GM19328 (cell line): ENCODE measurements around the gene PYCARD.
"Not testable (repeated sequence)": the region's sequence is repeated elsewhere in the genome, so short reads cannot be mapped to it uniquely, and the experiment has no call there.

Experiments used
- ATAC-seq: cut with Tn5 transposase; IDR thresholded peaks from one replicate; pipeline ENCODE4 v1.9.1; 2021; ENCODE audit warnings: mild to moderate bottlenecking, moderate library complexity; ENCODE audit not compliant: unreplicated experiment

PYCARD gene

GRCh38 chr16:31202414-31203375, at the start of gene PYCARD:
Gene PYCARD, minus strand, starts transcription at chr16:31202760. Its CDS starts 70 bp downstream, at chr16:31202690.
- ATAC-seq, result no peak

DNA sequence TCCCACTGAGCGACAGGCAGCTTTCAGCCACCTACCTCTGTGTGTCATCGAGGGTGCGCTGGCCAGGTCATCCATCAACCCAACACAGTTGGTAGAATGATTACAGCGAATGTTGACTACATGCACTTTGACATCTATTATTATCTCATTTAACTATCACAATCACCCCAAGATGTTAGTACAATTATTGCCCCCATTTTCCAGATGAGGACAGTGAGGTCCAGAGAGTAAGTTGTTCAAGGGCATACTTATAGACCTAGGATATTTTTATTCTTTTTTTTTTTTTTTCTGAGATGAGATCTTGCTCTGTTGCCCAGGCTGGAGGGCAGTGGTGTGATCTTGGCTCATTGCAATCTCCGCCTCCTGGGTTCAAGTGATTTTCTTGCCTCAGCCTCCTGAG, 48.9 kb upstream of the PYCARD start:
- ATAC-seq, result no peak

GRCh38 chr16:31250782-31251384, 48.3 kb upstream of the PYCARD start:
- ATAC-seq, result no peak

- ATAC-seq, result no peak
Observed at GRCh38 chr16:31248344-31248743, 45.8 kb upstream of the PYCARD start.

DNA sequence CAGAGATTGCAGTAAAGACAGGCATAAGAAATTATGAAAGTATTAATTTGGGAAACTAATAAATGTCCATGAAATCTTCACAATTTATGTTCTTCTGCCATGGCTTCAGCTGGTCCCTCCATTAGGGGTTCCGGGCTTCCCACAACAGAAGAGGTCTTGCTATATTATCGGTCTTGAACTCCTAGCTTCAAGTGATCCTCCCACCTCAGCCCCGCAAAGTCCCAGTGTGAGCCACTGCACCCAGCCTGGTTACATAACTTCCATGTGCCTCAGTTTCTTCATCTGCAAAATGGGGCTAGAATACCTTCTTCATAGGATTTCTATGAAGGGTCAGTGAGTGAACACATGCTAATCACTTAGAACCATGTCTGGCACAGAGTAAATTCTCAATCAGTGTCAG, 43.7 kb upstream of the PYCARD start:
- no peak for ATAC-seq

- not testable (repeated sequence) for ATAC-seq
Observed at GRCh38 chr16:31245598-31245997, 43.0 kb upstream of the PYCARD start.

DNA sequence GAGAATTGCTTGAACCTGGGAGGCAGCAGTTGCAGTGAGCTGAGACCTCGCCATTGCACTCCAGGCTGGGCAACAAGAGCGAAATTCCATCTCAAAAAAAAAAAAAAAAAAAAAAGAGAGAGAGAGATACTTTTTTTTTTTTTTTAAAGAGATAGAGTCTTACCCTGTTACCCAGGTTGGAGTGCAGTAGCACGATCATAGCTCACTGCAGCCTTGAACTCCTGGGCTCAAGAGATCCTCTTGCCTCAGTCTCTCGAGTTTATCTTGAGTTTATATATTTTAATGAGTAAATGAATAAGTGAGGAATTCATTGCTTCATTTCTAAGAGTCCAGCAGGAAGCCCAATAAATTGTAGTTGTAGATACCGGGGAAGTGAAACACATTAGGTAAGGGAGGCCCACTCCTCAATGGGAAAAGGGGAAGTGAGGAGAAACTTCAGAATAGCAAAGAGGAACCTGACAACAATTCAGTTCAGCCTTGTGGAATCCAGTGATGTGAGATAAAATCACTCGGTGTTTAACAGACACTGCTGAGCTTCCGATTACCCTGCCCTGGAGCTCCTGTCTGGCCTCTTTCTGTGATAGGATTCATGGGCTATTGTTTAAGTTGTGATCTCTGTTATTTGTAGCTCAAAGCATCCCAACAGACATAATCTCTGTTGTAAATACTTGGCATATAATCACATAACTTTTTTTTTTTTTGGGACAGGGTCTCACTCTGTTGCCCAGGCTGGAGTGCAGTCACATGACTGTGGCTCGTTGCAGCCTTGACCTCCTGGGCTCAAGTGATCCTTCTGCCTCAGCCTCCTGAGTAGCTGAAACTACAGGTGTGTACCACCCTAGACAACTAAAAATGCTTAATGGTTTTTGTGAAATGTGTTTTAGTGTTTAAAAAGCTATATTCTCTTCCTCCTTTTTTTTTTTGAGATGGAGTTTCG, 41.4 kb upstream of the PYCARD start:
- ATAC-seq, result no peak

- no peak for ATAC-seq
Observed at GRCh38 chr16:31242206-31242605, 39.6 kb upstream of the PYCARD start.

DNA sequence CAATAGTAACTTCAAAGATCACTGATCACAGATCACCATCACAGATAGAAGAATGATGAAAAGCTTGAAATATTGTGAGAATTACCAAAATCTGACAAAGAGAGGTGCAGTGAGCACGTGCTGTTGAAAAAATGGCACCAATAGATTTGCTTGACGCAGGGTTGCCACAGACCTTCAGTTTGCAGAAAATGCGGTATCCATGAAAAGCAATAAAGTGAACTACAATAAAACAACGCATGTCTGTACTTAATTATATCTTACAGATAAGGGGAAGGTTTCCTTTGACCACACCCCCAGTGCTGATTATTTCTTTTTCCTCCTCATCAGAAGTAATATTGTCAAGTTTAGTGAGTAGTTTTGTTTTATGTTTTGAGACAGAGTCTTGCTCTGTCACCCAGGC, 35.5 kb upstream of the PYCARD start:
- ATAC-seq, result no peak

- ATAC-seq, result no peak
Observed at GRCh38 chr16:31229501-31229900, 26.9 kb upstream of the PYCARD start.

- no peak for ATAC-seq
Observed at GRCh38 chr16:31228206-31228605, 25.6 kb upstream of the PYCARD start.

- no peak for ATAC-seq
Observed at GRCh38 chr16:31225193-31225592, 22.6 kb upstream of the PYCARD start.

DNA sequence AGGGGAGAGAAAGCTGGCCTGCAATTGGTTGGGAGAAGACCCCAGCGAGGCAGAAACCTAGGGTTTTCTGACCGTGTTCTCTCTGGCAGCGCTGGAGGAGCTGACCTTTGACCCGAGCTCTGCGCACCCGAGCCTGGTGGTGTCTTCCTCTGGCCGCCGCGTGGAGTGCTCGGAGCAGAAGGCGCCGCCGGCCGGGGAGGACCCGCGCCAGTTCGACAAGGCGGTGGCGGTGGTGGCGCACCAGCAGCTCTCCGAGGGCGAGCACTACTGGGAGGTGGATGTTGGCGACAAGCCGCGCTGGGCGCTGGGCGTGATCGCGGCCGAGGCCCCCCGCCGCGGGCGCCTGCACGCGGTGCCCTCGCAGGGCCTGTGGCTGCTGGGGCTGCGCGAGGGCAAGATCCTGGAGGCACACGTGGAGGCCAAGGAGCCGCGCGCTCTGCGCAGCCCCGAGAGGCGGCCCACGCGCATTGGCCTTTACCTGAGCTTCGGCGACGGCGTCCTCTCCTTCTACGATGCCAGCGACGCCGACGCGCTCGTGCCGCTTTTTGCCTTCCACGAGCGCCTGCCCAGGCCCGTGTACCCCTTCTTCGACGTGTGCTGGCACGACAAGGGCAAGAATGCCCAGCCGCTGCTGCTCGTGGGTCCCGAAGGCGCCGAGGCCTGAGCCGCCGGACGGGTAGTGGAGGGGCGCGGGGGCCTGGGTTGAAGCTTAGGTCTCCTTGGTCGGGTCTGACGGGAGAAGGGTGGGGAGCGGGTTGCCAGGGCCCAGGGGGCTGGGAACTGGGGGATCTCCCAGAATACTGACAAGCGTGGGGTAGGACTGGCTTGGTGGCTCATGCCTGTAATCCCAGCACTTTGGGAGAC, 21.8 kb upstream of the PYCARD start:
- no peak for ATAC-seq

DNA sequence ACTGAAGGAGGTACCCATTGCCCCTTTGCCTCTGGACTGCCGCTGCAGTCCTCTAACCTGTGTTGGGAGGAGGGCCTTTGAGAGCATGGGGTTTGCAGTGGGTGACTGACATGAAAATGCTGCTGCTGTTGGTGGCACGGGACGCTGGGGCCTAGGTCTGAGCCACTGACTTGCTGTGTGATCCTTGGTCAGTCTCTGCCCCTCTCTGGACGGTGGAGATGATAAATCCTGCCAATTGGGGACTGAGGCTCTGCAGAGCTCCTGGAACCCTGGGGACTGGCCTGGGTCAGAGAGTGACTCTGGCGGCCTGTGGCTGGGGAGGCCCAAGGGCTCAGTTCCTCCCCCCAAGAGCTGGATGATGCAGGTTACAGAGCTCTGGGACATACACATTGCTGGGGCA, 20.5 kb upstream of the PYCARD start:
- ATAC-seq, result no peak

GRCh38 chr16:31221357-31222160, 19.0 kb upstream of the PYCARD start:
- no peak for ATAC-seq

- no peak for ATAC-seq
Observed at GRCh38 chr16:31219154-31219741, 16.7 kb upstream of the PYCARD start.

GRCh38 chr16:31217136-31217530, 14.6 kb upstream of the PYCARD start:
- ATAC-seq, result no peak

- no peak for ATAC-seq
Observed at GRCh38 chr16:31216422-31217135, 14.0 kb upstream of the PYCARD start, which contains the start of gene PYDC1. Gene PYDC1, minus strand, starts transcription at chr16:31217135. Its CDS starts 107 bp downstream, at chr16:31217028.
